Transverse colon (tissue), 4 donors: ENCODE measurements around the gene FAM50B.

Experiments
- EP300 ChIP-seq: sonication (generic); formaldehyde crosslinking; IDR thresholded peaks from one replicate; pipeline ENCODE4 v1.6.1; 2017; ENCODE audit warnings: antibody characterized with exemption, low read depth
- POLR2A ChIP-seq: fragments of 450-650 bp; IDR thresholded peaks from one replicate; pipeline ENCODE4 v1.6.1; 2016; ENCODE audit warnings: antibody characterized with exemption, mild to moderate bottlenecking, moderate library complexity
- POLR2AphosphoS5 ChIP-seq, 3 donors: sonication (generic); formaldehyde crosslinking; IDR thresholded peaks; one replicate each; pipeline ENCODE4 v1.6.1; 2016; ENCODE audit warnings: antibody characterized with exemption in 3 of 3
- TF ChIP-seq, protein P1 (sequence below), 5 experiments: fragments of 200-600 bp in 3 of 5; fragments of 450-650 bp in 2 of 5; sonication (generic) in 3 of 5; IDR thresholded peaks; 1 replicate in 2 of 5; 2 replicates in 3 of 5; pipeline ENCODE4 v1.5.1; 2016 to 2017; ENCODE audit warnings: antibody characterized with exemption in 5 of 5, inconsistent platforms in 3 of 5, mild to moderate bottlenecking in 2 of 5, moderate library complexity in 1 of 5

DNA sequence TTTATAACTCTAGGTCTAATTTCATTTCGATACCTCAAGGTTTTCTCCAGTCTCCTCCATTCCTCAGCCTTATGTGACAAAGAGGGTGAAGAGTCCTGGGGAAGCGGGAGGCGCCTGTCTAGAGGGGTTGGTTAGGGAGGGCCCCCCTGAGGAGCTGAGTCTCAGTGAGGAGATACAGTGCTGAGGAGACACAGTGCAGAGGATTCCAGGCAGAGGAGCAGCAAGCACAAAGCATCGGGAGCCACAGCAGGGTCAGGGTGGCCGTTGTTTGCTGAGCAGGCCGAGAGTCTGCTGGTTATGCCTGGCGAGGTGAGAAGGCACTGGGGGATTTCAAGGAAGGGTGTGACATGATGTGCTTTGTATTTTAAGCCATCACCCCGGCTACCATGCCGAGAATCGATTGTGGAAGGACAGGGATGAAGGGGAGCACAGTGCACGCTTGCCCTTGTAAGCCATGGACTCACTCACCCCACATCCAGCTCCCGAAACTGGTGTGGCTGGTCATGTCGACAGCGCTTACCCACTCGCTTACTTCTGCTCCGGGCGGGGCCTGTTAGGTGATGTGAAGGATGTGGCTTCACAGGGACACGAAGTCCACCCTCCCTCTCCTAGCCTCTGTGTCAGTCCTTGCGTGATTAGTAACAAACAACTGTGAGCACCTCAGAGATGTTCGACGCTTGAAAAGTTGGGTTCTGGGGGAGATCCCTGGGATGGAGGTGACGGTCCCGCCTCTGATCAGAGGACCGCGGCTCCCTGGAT lies 30.2 kb downstream of the FAM50B start:
- no peak for TF ChIP-seq POLR2A
- TF ChIP-seq, protein P1, sequence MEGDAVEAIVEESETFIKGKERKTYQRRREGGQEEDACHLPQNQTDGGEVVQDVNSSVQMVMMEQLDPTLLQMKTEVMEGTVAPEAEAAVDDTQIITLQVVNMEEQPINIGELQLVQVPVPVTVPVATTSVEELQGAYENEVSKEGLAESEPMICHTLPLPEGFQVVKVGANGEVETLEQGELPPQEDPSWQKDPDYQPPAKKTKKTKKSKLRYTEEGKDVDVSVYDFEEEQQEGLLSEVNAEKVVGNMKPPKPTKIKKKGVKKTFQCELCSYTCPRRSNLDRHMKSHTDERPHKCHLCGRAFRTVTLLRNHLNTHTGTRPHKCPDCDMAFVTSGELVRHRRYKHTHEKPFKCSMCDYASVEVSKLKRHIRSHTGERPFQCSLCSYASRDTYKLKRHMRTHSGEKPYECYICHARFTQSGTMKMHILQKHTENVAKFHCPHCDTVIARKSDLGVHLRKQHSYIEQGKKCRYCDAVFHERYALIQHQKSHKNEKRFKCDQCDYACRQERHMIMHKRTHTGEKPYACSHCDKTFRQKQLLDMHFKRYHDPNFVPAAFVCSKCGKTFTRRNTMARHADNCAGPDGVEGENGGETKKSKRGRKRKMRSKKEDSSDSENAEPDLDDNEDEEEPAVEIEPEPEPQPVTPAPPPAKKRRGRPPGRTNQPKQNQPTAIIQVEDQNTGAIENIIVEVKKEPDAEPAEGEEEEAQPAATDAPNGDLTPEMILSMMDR (IDR thresholded peaks at IDR 0.05) = no peak
- no peak for TF ChIP-seq EP300
- TF ChIP-seq POLR2AphosphoS5 (IDR thresholded peaks at IDR 0.05) = no peak
